IMR-90 (cell line): ENCODE measurements around the gene PTGES2. TPM values are rescaled to one million over a fixed set of nuclear protein-coding genes. Genes with fewer than 3 reads are reported as not detected.

ENCODE experiments used
- ATAC-seq: fragments of 200-7000 bp; cut with Tn5 transposase; 2 replicates; pipeline ENCODE4 v1.9.1; 2020; ENCODE audit warnings: low read depth, mild to moderate bottlenecking, moderate library complexity
- BruUV-seq: library from RNA; stranded (reverse); fragments of 400-500 nt; replicated peaks from 2 replicates; lab custom pipeline; 2021; lab: Mats Ljungman, UMichigan
- CTCF ChIA-PET: fragments of 300-600 bp; formaldehyde crosslinking; extraction: SDS; loops from one replicate; lab custom pipeline; 2021; ENCODE audit warnings: antibody characterized with exemption; lab: Yijun Ruan, JAX
- POLR2A ChIA-PET: fragments of 300-600 bp; sonication (Branson Sonifier 250); formaldehyde crosslinking; loops from one replicate; lab custom pipeline; 2022; ENCODE audit warnings: antibody characterized with exemption; ENCODE audit not compliant: unreplicated experiment; lab: Charles Lee
- DNase-seq: peaks from one replicate; pipeline ENCODE4 v3.0.0; 2013
- H2AFZ ChIP-seq: replicated peaks from 2 replicates; pipeline ENCODE3; 2013; ENCODE audit warnings: low read length, mild to moderate bottlenecking; ENCODE audit not compliant: poor library complexity
- H2AK5ac ChIP-seq: 2 replicates; pipeline ENCODE4 v1.6.1; 2013; ENCODE audit warnings: low read depth, low read length, inconsistent platforms
- H2AK9ac ChIP-seq: replicated peaks from 2 replicates; pipeline ENCODE3; 2013; ENCODE audit warnings: mild to moderate bottlenecking, low read depth, low read length, moderate library complexity; ENCODE audit not compliant: poor library complexity
- H2BK120ac ChIP-seq: 2 replicates; pipeline ENCODE4 v1.6.1; 2013; ENCODE audit warnings: low read depth, low read length, inconsistent platforms
- H2BK15ac ChIP-seq: 3 replicates; pipeline ENCODE4 v1.6.1; 2013; ENCODE audit warnings: low read depth, low read length, inconsistent platforms
- H2BK20ac ChIP-seq: 2 replicates; pipeline ENCODE4 v1.6.1; 2013; ENCODE audit warnings: low read depth, mild to moderate bottlenecking, inconsistent platforms, low read length, moderate library complexity
- H2BK5ac ChIP-seq: 2 replicates; pipeline ENCODE4 v1.6.1; 2013; ENCODE audit warnings: mild to moderate bottlenecking, low read depth, low read length, inconsistent platforms; ENCODE audit not compliant: poor library complexity, severe bottlenecking
- H3K14ac ChIP-seq: replicated peaks from 2 replicates; pipeline ENCODE4 v1.6.1; 2013; ENCODE audit warnings: low read depth, low read length, inconsistent platforms
- H3K18ac ChIP-seq: 2 replicates; pipeline ENCODE4 v1.6.1; 2013; ENCODE audit warnings: low read depth, low read length, control low read depth
- H3K23ac ChIP-seq: 2 replicates; pipeline ENCODE4 v1.6.1; 2013; ENCODE audit warnings: low read depth, low read length, inconsistent platforms
- H3K27ac ChIP-seq: 2 replicates; pipeline ENCODE4 v1.5.1; 2013; ENCODE audit warnings: mild to moderate bottlenecking, control low read depth, low read length; ENCODE audit not compliant: insufficient read depth
- H3K27me3 ChIP-seq: 2 replicates; pipeline ENCODE4 v1.6.1; 2013; ENCODE audit warnings: low read length; ENCODE audit not compliant: control insufficient read depth, insufficient read depth
- H3K36me3 ChIP-seq: 2 replicates; pipeline ENCODE4 v1.6.1; 2013; ENCODE audit warnings: low read length, mixed read lengths; ENCODE audit not compliant: control insufficient read depth, insufficient read depth
- H3K4ac ChIP-seq: 2 replicates; pipeline ENCODE4 v1.6.1; 2013; ENCODE audit warnings: low read depth, low read length, inconsistent platforms
- H3K4me1 ChIP-seq: 2 replicates; pipeline ENCODE4 v1.6.1; 2013; ENCODE audit warnings: low read length, mixed read lengths; ENCODE audit not compliant: control insufficient read depth, insufficient read depth
- H3K4me2 ChIP-seq: 2 replicates; pipeline ENCODE4 v1.6.1; 2013; ENCODE audit warnings: low read depth, mild to moderate bottlenecking, control low read depth, low read length, moderate library complexity
- H3K4me3 ChIP-seq: 2 replicates; pipeline ENCODE4 v1.5.1; 2013; ENCODE audit warnings: low read depth, mild to moderate bottlenecking, control low read depth, low read length, moderate library complexity; ENCODE audit not compliant: insufficient read depth
- H3K56ac ChIP-seq: 2 replicates; pipeline ENCODE4 v1.6.1; 2013; ENCODE audit warnings: low read length, inconsistent platforms; ENCODE audit not compliant: insufficient read depth; ENCODE audit errors: extremely low read depth
- H3K79me1 ChIP-seq, 2 experiments: 2 replicates each; pipeline ENCODE4 v1.6.1; 2013; ENCODE audit warnings: low read length in 2 of 2, inconsistent platforms in 1 of 2, low read depth in 1 of 2
- H3K9ac ChIP-seq: 2 replicates; pipeline ENCODE4 v1.6.1; 2013; ENCODE audit warnings: low read depth, low read length, control low read depth
- H3K9me1 ChIP-seq: 2 replicates; pipeline ENCODE4 v1.6.1; 2013; ENCODE audit warnings: low read length, inconsistent platforms; ENCODE audit not compliant: insufficient read depth
- H3K9me3 ChIP-seq: 2 replicates; pipeline ENCODE4 v1.6.1; 2013; ENCODE audit warnings: low read length; ENCODE audit not compliant: control insufficient read depth, insufficient read depth
- H4K20me1 ChIP-seq: 2 replicates; pipeline ENCODE4 v1.6.1; 2013; ENCODE audit warnings: low read length, inconsistent platforms; ENCODE audit not compliant: insufficient read depth
- H4K5ac ChIP-seq: 2 replicates; pipeline ENCODE4 v1.6.1; 2013; ENCODE audit warnings: mild to moderate bottlenecking, low read depth, low read length, control low read depth
- H4K8ac ChIP-seq, 2 experiments: 2 replicates each; pipeline ENCODE4 v1.6.1; 2013; ENCODE audit warnings: low read depth in 2 of 2, low read length in 2 of 2, control low read depth in 1 of 2, inconsistent platforms in 1 of 2
- H4K91ac ChIP-seq: 2 replicates; pipeline ENCODE4 v1.6.1; 2013; ENCODE audit warnings: low read depth, low read length, inconsistent platforms; ENCODE audit not compliant: insufficient read depth
- BHLHE40 ChIP-seq: fragments of 150-350 bp; IDR thresholded peaks from 2 replicates; pipeline ENCODE4 v1.6.1; 2016; ENCODE audit warnings: mild to moderate bottlenecking, low read depth, low read length
- CEBPB ChIP-seq: IDR thresholded peaks from 2 replicates; pipeline ENCODE4 v1.6.1; 2012; ENCODE audit warnings: low read depth, low read length, improper control_type of control experiment
- CHD1 ChIP-seq: IDR thresholded peaks from 2 replicates; pipeline ENCODE4 v1.6.1; 2012; ENCODE audit warnings: low read depth, low read length, improper control_type of control experiment
- CTCF ChIP-seq: conservative IDR thresholded peaks from 2 replicates; pipeline ENCODE4 v1.5.1; 2012; ENCODE audit warnings: mild to moderate bottlenecking, low read depth, low read length, improper control_type of control experiment
- ELK1 ChIP-seq: fragments of 150-350 bp; IDR thresholded peaks from 2 replicates; pipeline ENCODE4 v1.6.1; 2016; ENCODE audit warnings: low read depth, mild to moderate bottlenecking, low read length, moderate library complexity, borderline replicate concordance
- FOS ChIP-seq: fragments of 150-350 bp; IDR thresholded peaks from 2 replicates; pipeline ENCODE4 v1.6.1; 2016; ENCODE audit warnings: low read depth, low read length
- MAFK ChIP-seq: IDR thresholded peaks from 2 replicates; pipeline ENCODE4 v1.6.1; 2012; ENCODE audit warnings: low read depth, low read length, improper control_type of control experiment
- MAZ ChIP-seq: IDR thresholded peaks from 2 replicates; pipeline ENCODE4 v1.6.1; 2012; ENCODE audit warnings: low read depth, mild to moderate bottlenecking, low read length, improper control_type of control experiment, moderate library complexity, borderline replicate concordance
- MXI1 ChIP-seq: IDR thresholded peaks from 2 replicates; pipeline ENCODE4 v1.6.1; 2012; ENCODE audit warnings: low read depth, mild to moderate bottlenecking, low read length, moderate library complexity, borderline replicate concordance
- NFE2L2 ChIP-seq: fragments of 150-350 bp; IDR thresholded peaks from 2 replicates; pipeline ENCODE4 v1.6.1; 2016; ENCODE audit warnings: low read depth, mild to moderate bottlenecking, low read length
- POLR2A ChIP-seq: IDR thresholded peaks from 2 replicates; pipeline ENCODE4 v1.6.1; 2012; ENCODE audit warnings: mild to moderate bottlenecking, low read depth, low read length
- RAD21 ChIP-seq: IDR thresholded peaks from 2 replicates; pipeline ENCODE4 v1.6.1; 2012; ENCODE audit warnings: low read length, improper control_type of control experiment
- RCOR1 ChIP-seq: IDR thresholded peaks from 2 replicates; pipeline ENCODE4 v1.6.1; 2012; ENCODE audit warnings: mild to moderate bottlenecking, low read length, improper control_type of control experiment; ENCODE audit not compliant: insufficient replicate concordance
- RFX5 ChIP-seq: IDR thresholded peaks from 2 replicates; pipeline ENCODE4 v1.8.0; 2012; ENCODE audit warnings: low read depth, mild to moderate bottlenecking, low read length, moderate library complexity
- SMC3 ChIP-seq: fragments of 150-350 bp; IDR thresholded peaks from 2 replicates; pipeline ENCODE4 v1.6.1; 2016; ENCODE audit warnings: low read depth, mild to moderate bottlenecking, antibody characterized with exemption, low read length, moderate library complexity
- USF2 ChIP-seq: fragments of 150-350 bp; IDR thresholded peaks from 2 replicates; pipeline ENCODE4 v1.6.1; 2017; ENCODE audit warnings: mild to moderate bottlenecking, antibody characterized with exemption, low read length, low read depth
- WGBS, 2 experiments: methylation state at CpG; one replicate each; pipeline versions ENCODE4 v1.1.5 to v1.1.7; 2013; ENCODE audit warnings: missing lambda C conversion rate in 2 of 2; ENCODE audit not compliant: insufficient read length in 1 of 2; ENCODE audit errors: extremely low coverage in 2 of 2; 5-methylcytosine and 5-hydroxymethylcytosine counted together
- dilution Hi-C: fragments of 300-500 bp; cut with HindIII; formaldehyde crosslinking; loops from one replicate; pipeline ENCODE4 v1.14.3; 2018; ENCODE audit warnings: low sequenced_read_pairs; ENCODE audit not compliant: unreplicated experiment
- in situ Hi-C: fragments of 300-500 bp; cut with MboI; formaldehyde crosslinking; loops from 3 replicates; pipeline ENCODE4 v1.14.3; 2019; ENCODE audit warnings: low sequenced_read_pairs, inconsistent platforms, mixed read lengths
- intact Hi-C: fragments of 100-400 bp; cut with micrococcal nuclease; formaldehyde crosslinking; loops from 2 replicates; pipeline ENCODE4 v1.10.0; 2022
- polyA plus RNA-seq, 3 experiments: library from polyadenylated mRNA; depleted of rRNA; stranded (reverse); fragments of >200 nt; gene quantifications; 2 replicates each; pipeline ENCODE4 v1.2.3, GENCODE V29; 2012; ENCODE audit warnings: low replicate concordance in 1 of 3
- total RNA-seq: library from RNA; depleted of rRNA; stranded (reverse); fragments of >200 nt; gene quantifications from 2 replicates; pipeline ENCODE4 v1.2.3, GENCODE V29; 2012

The PTGES2 gene
- total and polyA plus RNA-seq, 2 of the 4 experiments (the other 2 are of a cell fraction) = 100 to 107 TPM

DNA sequence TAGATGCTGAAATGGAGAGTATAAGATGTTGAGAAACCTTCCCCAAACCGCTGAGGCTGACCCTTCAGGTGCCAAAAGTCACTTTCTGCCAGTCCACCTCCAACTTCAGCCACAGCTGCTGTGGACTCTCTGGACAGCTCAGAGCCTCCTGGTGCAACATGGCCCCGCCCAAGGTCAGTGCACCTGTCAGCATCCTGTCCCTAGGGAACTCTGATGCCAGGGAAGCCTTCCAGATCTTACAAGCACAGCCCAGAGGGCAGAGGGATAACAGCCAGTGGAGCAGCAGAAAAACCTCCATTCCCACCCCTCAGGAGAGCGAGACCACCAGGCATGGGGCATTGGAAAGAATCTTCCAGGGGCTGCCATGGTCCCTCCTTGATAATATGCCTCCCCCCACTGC is 10.5 kb upstream of the PTGES2 start:
- Histone ChIP-seq H3K9me1 (peaks cover 8% of the 10 kb centered on the region), H3K4me1 (peaks cover 6% of the 10 kb centered on the region), H2AK5ac (no peak overlapping the region; the same call in 1 of the 2 replicates), H4K8ac (no peak overlapping the region), H2AK9ac (no peak overlapping the region), H3K14ac (no peak overlapping the region), H2BK5ac (no peak overlapping the region), H4K91ac (no peak overlapping the region), H2BK20ac (no peak overlapping the region), H3K18ac (no peak overlapping the region), H3K4ac (no peak overlapping the region), H3K27ac (no peak overlapping the region), H4K5ac (no peak overlapping the region), H2BK15ac (no peak overlapping the region), H3K79me1 (no peaks in the 10 kb centered on the region), H3K4me2 (no peak overlapping the region), H3K9me3 (no peaks in the 10 kb centered on the region; the same call in 1 of the 2 replicates), H3K56ac (no peak overlapping the region), H3K9ac (no peak overlapping the region), H3K27me3 (peaks cover 10% of the 10 kb centered on the region), H3K4me3 (no peak overlapping the region), H2AFZ (no peak overlapping the region), H2BK120ac (no peak overlapping the region), H3K36me3 (no peaks in the 10 kb centered on the region), H3K23ac (no peak overlapping the region), H4K20me1 (0 out of 2 replicates have a peak, but pooled peaks cover 4% of the 10 kb centered on the region)
- intact Hi-C loops = no loop called here
- POLR2A ChIA-PET = no interaction called here
- in situ Hi-C loops = no loop called here
- CTCF ChIA-PET = no interaction called here
- TF ChIP-seq NFE2L2 (no peak), POLR2A (no peak), ELK1 (no peak), CHD1 (no peak), RCOR1 (no peak), MAFK (no peak), RFX5 (no peak), USF2 (no peak), BHLHE40 (no peak), MXI1 (no peak), CEBPB (no peak), MAZ (no peak), SMC3 (no peak), CTCF (no peak), FOS (no peak), RAD21 (no peak)
- dilution Hi-C loops = no loop called here
- DNase-seq = no peak
- no CpG with 5 or more reads among the region's 3 CpGs for WGBS, 2 experiments
- BruUV-seq = no TSS peak
- no peak for ATAC-seq
